Neural progenitor cell (in vitro differentiated cells): ENCODE data around the gene GNAQ.

Experiments used
- CTCF ChIP-seq: fragments of 200-600 bp; sonication (generic); IDR thresholded peaks from 2 replicates; pipeline ENCODE4 v1.5.1; 2017; ENCODE audit warnings: antibody characterized with exemption, mild to moderate bottlenecking
- EZH2 ChIP-seq: fragments of 200-600 bp; sonication (generic); IDR thresholded peaks from 2 replicates; pipeline ENCODE4 v1.6.1; 2017; ENCODE audit warnings: antibody characterized with exemption, mild to moderate bottlenecking, moderate library complexity
- EZH2phosphoT487 ChIP-seq: fragments of 200-600 bp; sonication (generic); IDR thresholded peaks from 2 replicates; pipeline ENCODE4 v1.6.1; 2017; ENCODE audit warnings: antibody characterized with exemption

- TF ChIP-seq CTCF (no peak), EZH2 (no peak), EZH2phosphoT487 (no peak)
These were observed 12.6 kb upstream of the GNAQ start for GRCh38 chr9:78044189-78044588.
